DMS79 treated with DMSO at 0.1 percent for 48 hours (cell line): Measurements from ENCODE around the gene TMA7B.

Experiments
- DNase-seq: peaks from one replicate; lab custom pipeline; 2025; lab: John Stamatoyannopoulos, UW

Gene TMA7B

DNA sequence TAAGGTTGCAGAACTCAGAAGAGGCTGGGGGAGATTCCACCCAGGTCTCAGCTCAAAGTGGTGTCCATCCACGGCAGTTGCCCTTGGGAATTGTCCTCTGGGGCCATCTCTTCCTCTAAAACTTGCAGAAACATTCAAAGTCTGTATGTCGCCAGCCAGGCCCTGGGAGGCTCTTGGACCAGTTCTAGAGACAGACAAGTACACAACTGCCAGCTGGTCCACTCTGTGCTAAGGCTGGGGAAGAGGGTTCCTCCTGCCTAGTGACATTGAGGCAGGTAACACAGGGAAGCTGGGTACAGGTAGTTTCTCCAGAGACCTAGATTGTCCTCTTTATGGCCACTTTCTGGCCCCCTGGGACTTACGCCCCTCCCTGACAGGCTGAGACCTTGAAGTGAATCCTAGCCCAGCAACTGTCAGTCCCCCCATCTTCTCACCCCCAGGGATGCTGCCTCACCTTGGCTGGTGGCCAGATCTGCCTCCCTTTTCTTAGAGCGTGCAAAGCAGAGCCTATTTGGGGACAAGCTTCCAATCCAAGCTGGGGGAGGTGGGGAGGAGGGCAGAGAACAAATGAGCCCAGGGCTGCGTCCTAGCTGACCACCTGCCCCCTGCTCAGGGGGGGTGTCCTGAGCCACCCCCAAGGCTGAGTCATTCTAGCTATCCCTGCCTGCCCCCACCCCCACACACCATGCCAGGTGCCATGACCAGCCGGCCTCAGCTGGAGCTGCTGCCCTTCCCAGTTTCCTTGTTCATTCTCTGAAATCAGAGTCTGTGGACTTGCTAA lies 42.9 kb downstream of the TMA7B start:
- no peak for DNase-seq

DNA sequence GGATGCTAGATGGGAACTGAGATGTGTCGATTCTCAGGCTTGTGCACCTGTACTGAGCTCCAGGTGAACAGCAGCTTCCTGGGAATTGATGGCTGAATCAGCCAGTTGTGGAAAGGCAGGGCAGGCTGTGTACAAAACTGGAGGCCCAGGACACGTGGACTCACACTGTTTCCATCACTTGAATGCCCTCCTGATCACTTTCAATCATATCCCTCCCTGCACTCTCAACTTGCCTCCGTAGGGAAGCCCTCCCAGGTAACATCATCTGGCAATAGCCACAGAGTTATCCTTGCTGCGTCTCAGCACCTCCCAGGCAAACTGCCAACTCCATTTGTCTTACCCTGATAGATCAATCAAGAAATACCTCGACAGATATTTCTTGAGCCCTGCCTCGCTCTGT lies 44.6 kb downstream of the TMA7B start:
- no peak for DNase-seq

DNA sequence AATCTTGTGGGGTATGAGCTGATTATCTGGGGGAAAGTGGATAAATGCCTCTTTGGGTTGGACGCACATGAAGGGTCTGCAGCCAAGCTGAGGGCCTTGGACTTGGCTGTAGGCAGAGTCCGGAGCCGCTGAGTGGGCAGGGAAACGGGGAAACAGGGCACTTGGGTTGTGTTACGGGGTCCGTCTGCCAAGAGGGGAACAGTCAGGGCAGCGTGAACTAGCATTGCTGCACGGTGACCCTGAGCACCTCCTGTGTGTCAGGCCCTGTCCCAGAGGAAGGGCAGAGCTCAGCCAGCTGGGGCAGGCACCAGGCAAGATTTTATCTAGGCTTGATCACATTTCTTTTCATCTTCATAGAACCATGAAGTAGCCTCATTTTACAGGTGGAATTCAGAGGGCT lies 46.4 kb downstream of the TMA7B start:
- DNase-seq = peak; percentile 42

DNA sequence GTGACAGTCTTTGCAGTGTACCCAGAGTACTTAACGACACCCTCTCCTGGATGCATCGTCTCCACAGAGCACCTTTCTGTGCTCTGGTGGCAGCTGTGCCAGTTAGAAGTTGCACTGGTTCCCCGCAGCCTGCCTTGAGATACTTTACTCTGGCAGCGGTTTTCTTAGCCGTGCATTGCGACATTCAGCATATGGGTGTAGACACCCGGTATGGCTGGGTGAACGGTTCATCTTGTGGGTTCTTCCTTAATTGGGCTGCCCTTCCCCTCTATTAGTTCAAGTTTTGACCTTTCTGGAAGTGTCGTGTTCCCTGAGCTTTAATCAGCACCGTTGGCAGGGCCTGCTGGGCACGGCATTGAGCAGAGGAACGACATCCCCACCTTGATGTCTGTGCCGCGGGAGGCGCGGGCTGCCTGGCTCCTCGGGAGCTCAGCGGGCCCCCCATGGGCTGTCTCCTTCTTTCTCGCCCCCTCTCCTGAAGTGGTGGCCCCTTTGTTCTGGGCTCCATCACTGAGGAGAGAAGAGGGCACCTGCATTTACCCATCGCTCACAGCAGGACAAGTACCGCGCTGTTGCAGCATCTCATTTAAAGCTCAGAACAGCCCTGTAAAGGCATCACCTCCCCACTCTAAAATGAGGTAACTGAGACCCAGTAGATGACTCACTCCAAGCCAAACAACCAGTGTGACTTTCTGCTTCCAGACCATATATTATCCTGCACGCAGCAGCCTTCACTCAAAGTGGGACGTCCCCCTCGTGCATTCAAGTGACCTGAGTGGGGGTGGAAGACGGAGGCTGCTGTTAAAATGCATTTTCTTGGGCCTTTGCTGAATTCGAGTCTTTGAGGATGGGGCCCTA lies 47.9 kb downstream of the TMA7B start:
- DNase-seq = no peak

DNA sequence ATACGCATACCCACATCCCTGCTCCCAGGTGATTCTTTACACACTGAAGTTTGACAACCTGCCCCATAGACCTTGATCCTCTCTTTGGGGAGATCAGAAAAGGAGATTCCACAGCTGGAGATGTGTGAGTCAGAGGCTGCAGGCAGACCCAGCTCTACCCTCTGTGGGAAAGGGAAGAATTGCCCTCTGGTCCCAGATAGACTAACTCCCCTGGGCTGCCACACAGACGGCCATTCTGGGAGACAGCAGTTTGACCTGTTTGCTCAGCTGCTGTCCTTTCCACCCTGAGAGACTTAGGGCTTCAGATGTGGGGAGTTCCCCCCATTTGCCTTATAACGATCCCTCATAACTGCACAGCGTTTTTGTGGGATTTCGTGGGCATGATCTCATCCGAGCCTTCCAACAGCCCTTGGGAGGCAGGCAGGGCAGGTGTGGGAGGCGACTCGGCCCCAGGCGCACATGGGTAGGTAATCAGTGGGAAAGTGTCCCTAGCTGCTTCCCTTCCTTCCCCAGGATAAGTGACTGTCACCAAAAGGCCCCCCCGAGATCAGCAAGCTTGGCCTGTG lies 48.6 kb downstream of the TMA7B start:
- no peak for DNase-seq

DNA sequence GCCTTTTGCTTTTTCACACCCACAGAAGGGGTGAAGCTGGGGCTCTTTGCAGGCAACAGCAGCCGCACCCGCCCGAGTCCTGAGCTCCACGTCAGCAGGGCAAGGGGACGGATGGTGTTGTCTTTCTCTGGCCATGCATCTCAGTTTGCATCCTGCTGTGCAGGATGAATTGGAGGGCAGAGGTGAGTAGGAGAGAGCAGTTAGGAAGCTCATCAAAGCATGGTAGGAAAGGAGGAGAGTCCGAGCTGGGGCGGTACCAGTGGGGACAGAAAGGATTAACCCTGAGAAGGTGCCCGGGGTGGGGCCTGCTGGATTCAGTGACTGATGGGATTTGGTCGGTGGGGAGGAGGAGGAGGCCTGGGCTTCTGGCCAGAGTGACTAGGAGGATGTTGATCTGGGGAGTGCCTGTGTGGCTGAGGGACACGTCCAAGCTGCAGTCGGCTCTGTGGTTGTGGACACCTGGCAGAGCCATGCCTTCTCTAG lies 49.1 kb downstream of the TMA7B start:
- peak; percentile 30 for DNase-seq

DNA sequence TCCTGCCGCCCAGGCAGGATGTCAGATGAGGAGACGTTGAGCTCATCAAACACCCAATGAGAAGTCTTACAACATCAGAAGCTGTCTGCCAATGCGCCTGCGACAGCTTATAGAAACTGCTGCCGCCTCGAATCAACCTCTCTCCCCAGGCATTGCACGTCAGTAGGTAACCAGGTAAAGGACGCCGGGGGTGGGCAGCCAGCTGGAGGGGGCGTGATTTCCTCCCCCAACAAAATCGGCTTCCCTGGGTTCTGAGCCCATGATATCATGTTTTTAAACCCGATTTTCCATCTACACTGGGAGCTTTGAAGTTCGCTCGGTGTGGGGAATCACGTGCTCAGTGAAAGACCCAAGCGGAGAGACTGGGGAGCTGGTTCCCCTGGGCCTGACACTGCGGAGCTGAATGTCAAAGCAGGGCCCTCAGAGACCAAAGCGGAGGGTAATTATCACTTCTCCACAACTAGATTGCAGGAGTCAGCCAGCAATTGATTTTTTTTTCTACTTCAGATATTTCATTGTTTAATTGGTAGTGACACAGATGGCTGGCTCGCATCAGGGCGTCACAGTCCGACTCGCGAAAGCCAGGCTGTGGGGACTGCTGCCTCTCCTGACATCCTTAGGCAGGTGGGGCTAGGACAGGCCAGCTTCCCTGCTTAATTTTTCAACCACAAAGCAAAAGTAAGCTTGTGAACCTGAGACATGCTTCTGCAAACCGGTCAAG lies 49.9 kb downstream of the TMA7B start:
- DNase-seq = peak; percentile 42

DNA sequence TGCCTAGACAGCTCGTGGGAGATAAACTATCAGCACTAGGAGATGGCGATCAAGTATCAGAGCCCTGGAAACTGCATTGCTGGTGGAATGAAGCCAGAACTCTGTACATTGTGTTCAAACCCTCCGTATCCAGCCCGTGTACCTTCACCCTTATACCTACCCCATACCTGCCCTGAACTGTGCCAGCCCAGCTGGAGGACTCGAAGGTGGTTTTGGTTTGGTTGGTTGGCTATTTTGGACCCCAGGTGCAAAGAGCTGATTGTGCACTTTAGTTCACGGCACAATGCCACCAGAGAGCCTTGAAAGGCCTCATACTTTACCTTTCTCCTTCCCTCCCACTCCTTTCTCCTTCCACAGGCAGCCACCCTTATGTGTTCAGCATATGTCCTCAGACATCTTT lies 50.5 kb downstream of the TMA7B start:
- peak; percentile 50 for DNase-seq
